HepG2 (cell line): Measurements from ENCODE around the gene TMEM170B. TPM values are rescaled to one million over a fixed set of nuclear protein-coding genes. Genes with fewer than 3 reads are reported as not detected.

Source experiments
- ATAC-seq: fragments of 200-7000 bp; cut with Tn5 transposase; 3 replicates; pipeline ENCODE4 v1.9.1; 2020; ENCODE audit warnings: mild to moderate bottlenecking, moderate library complexity
- BruUV-seq: library from RNA; stranded (reverse); fragments of 400-500 nt; replicated peaks from 2 replicates; lab custom pipeline; 2021; lab: Mats Ljungman, UMichigan
- CTCF ChIA-PET: fragments of 300-600 bp; formaldehyde crosslinking; extraction: SDS; loops from one replicate; lab custom pipeline; 2021; ENCODE audit warnings: low total read pairs, inconsistent platforms, low intra/inter-chr PET ratio; lab: Yijun Ruan, JAX
- POLR2A ChIA-PET: fragments of 350-600 bp; sonication (Branson Sonifier 250); formaldehyde crosslinking; loops from one replicate; lab custom pipeline; 2020; ENCODE audit warnings: antibody characterized with exemption, inconsistent platforms; lab: Yijun Ruan, JAX
- DNase-seq: peaks from one replicate; pipeline ENCODE4 v3.0.0-alpha.2; 2015; ENCODE audit warnings: low spot score
- FAIRE-seq: peaks from 3 replicates; lab custom pipeline; 2011; peaks lifted over from hg19 to GRCh38; lab: Jason Lieb, UNC
- H2AFZ ChIP-seq: one replicate; pipeline ENCODE4 v1.6.1; 2011; ENCODE audit warnings: low read length, inconsistent platforms
- H3K27ac ChIP-seq: fragments of 300-600 bp; 3 replicates; pipeline ENCODE4 v1.8.0; 2011; ENCODE audit warnings: mixed run types, mild to moderate bottlenecking, mixed read lengths, low read length, inconsistent platforms; ENCODE audit not compliant: insufficient read depth; ENCODE audit errors: extremely low read length
- H3K27me3 ChIP-seq, 2 experiments: fragments of 200-600 bp in 1 of 2; 2 replicates in 1 of 2; 3 replicates in 1 of 2; pipeline versions ENCODE4 v1.6.0 to v1.8.0; 2011; ENCODE audit warnings: low read length in 2 of 2, mild to moderate bottlenecking in 2 of 2, moderate library complexity in 2 of 2, inconsistent platforms in 1 of 2; ENCODE audit not compliant: insufficient read depth in 2 of 2, control insufficient read depth in 1 of 2
- H3K36me3 ChIP-seq, 2 experiments: fragments of 200-600 bp in 1 of 2; replicated peaks in 1 of 2; 2 replicates in 1 of 2; 3 replicates in 1 of 2; pipeline versions ENCODE4 v1.5.1 to v1.8.0; 2011; ENCODE audit warnings: low read length in 2 of 2, inconsistent platforms in 1 of 2; ENCODE audit not compliant: insufficient read depth in 2 of 2, control insufficient read depth in 1 of 2
- H3K4me1 ChIP-seq: 2 replicates; pipeline ENCODE4 v1.5.1; 2012; ENCODE audit warnings: low read length, inconsistent platforms; ENCODE audit not compliant: insufficient read depth
- H3K4me2 ChIP-seq: 2 replicates; pipeline ENCODE4 v1.6.0; 2011; ENCODE audit warnings: low read depth, low read length, inconsistent platforms
- H3K4me3 ChIP-seq, 3 experiments: fragments of 200-600 bp in 1 of 3; sonication (generic), shearing (Covaris generic) in 1 of 3; replicated peaks in 1 of 3; 2 replicates each; pipeline ENCODE4 v1.5.1; 2011 to 2016; ENCODE audit warnings: low read length in 3 of 3, inconsistent platforms in 2 of 3, low read depth in 2 of 3, mild to moderate bottlenecking in 2 of 3, control low read depth in 1 of 3, mixed read lengths in 1 of 3; ENCODE audit not compliant: insufficient read depth in 1 of 3
- H3K79me2 ChIP-seq: one replicate; pipeline ENCODE4 v1.6.1; 2011; ENCODE audit warnings: low read length, inconsistent platforms; ENCODE audit not compliant: insufficient read depth
- H3K9ac ChIP-seq: 2 replicates; pipeline ENCODE4 v1.6.0; 2011; ENCODE audit warnings: mild to moderate bottlenecking, low read depth, low read length, inconsistent platforms; ENCODE audit not compliant: insufficient read depth
- H3K9me3 ChIP-seq: 2 replicates; pipeline ENCODE4 v1.5.1; 2012; ENCODE audit warnings: mild to moderate bottlenecking, low read length
- H4K20me1 ChIP-seq: 2 replicates; pipeline ENCODE4 v1.6.0; 2011; ENCODE audit warnings: inconsistent platforms, mild to moderate bottlenecking, low read length, moderate library complexity; ENCODE audit not compliant: insufficient read depth
- ARNTL ChIP-seq: sonication (generic); formaldehyde crosslinking; IDR thresholded peaks from 2 replicates; pipeline ENCODE4 v1.4.0; 2020; ENCODE audit warnings: mild to moderate bottlenecking, missing genetic modification reagents
- MBNL3 ChIP-seq: fragments of 250-450 bp; sonication (Bioruptor Pico); conservative IDR thresholded peaks from 2 replicates; pipeline ENCODE4 v1.8.0; 2022; ENCODE audit warnings: mild to moderate bottlenecking, inconsistent platforms
- MLLT10 ChIP-seq: sonication (generic); formaldehyde crosslinking; IDR thresholded peaks from 2 replicates; pipeline ENCODE4 v1.4.0; 2020; ENCODE audit warnings: missing genetic modification reagents
- MXD3 ChIP-seq: IDR thresholded peaks from 2 replicates; pipeline ENCODE4 v1.6.1; 2016; ENCODE audit warnings: mild to moderate bottlenecking, missing biosample characterization, missing genetic modification reagents
- SPEN ChIP-seq: sonication (generic); formaldehyde crosslinking; IDR thresholded peaks from 2 replicates; pipeline ENCODE4 v1.5.1; 2020; ENCODE audit warnings: low read depth, mild to moderate bottlenecking, missing genetic modification reagents
- ZNF20 ChIP-seq: sonication (generic); formaldehyde crosslinking; IDR thresholded peaks from 2 replicates; pipeline ENCODE4 v1.4.0; 2020; ENCODE audit warnings: mild to moderate bottlenecking, moderate library complexity, missing genetic modification reagents
- ZNF207 ChIP-seq: fragments of 450-650 bp; IDR thresholded peaks from 2 replicates; pipeline ENCODE4 v1.6.1; 2016; ENCODE audit warnings: antibody characterized with exemption, borderline replicate concordance
- ZNF280B ChIP-seq: sonication (generic); formaldehyde crosslinking; IDR thresholded peaks from 2 replicates; pipeline ENCODE4 v1.5.0; 2020; ENCODE audit warnings: missing genetic modification reagents, mild to moderate bottlenecking, borderline replicate concordance
- ZNF431 ChIP-seq: sonication (generic); formaldehyde crosslinking; IDR thresholded peaks from 2 replicates; pipeline ENCODE4 v1.9.0; 2022; ENCODE audit warnings: missing genetic modification reagents, low read depth, mild to moderate bottlenecking, borderline replicate concordance
- ZNF580 ChIP-seq: IDR thresholded peaks from 2 replicates; pipeline ENCODE4 v1.6.1; 2016; ENCODE audit warnings: low read depth, borderline replicate concordance
- WGBS: methylation state at CpG from one replicate; pipeline ENCODE4 v1.1.6; 2017; ENCODE audit warnings: low lambda C conversion rate; 5-methylcytosine and 5-hydroxymethylcytosine counted together
- in situ Hi-C: cut with HindIII; loops from 2 replicates; pipeline ENCODE4 v1.10.0; 2017; ENCODE audit warnings: low pct_unique_long_range_greater_than_20kb; ENCODE audit not compliant: extremely low pct_ligation_motif_present
- intact Hi-C: fragments of 100-400 bp; cut with micrococcal nuclease; formaldehyde crosslinking; loops from one replicate; pipeline ENCODE4 v1.10.0; 2022; ENCODE audit not compliant: unreplicated experiment
- polyA plus RNA-seq, 8 experiments: library from polyadenylated mRNA; depleted of rRNA in 3 of 8; stranded (reverse) in 7 of 8; unstranded in 1 of 8; fragments of >200 nt; fragmentation: Illumina TruSeq in 4 of 8; extraction: Trizol in 4 of 8; gene quantifications; 2 replicates each; pipeline versions ENCODE4 v1.2.1 to v1.2.3, GENCODE V29; 2011 to 2016; ENCODE audit warnings: low read depth in 4 of 8, missing spikeins in 1 of 8, mixed read lengths in 1 of 8; ENCODE audit not compliant: insufficient read depth in 1 of 8
- total RNA-seq, 5 experiments: library from RNA; depleted of rRNA; stranded (reverse); fragments of >200 nt; fragmentation: Illumina TruSeq; extraction: Trizol; gene quantifications; 2 replicates each; pipeline ENCODE4 v1.2.3, GENCODE V29; 2016; ENCODE audit warnings: low read depth in 1 of 5

TMEM170B gene
- total and polyA plus RNA-seq, 2 of the 13 experiments (the other 11 are each of a cell fraction or from before 2014, with no cell fraction given) = 3.3 to 9.4 TPM

- Histone ChIP-seq H3K4me2 (no peak overlapping the region), H3K9ac (no peak overlapping the region), H3K4me3 (no peak overlapping the region), H3K9me3 (no peaks in the 10 kb centered on the region), H3K27me3 (peaks cover 0 to 18% of the 10 kb centered on the region in 2 experiments; a peak in 2 of 5 replicates), H3K36me3 (no peaks in the 10 kb centered on the region)
- 35% methylated on average over 8 of the region's 8 CpGs for WGBS
- POLR2A ChIA-PET = no interaction called here
- ATAC-seq (no peak), DNase-seq (no peak)
- CTCF ChIA-PET = no interaction called here
- no peak for TF ChIP-seq MLLT10
- TF ChIP-seq, all 625 proteins: peak for 0
- Histone ChIP-seq H3K4me1 (no peaks in the 10 kb centered on the region), H4K20me1 (no peaks in the 10 kb centered on the region), H3K27ac (no peak overlapping the region), H3K79me2 (no peaks in the 10 kb centered on the region), H2AFZ (no peak overlapping the region)
- FAIRE-seq = no peak
- intact Hi-C loops (no loop called here), in situ Hi-C loops (no loop called here)
- no TSS peak for BruUV-seq
Observed at GRCh38 chr6:11625302-11625701, 87.8 kb downstream of the TMEM170B start.

- no peak overlapping the region for H3K4me3 ChIP-seq
- intact Hi-C loops = no loop called here
- no peak overlapping the region for H3K27ac ChIP-seq
- POLR2A ChIA-PET = no interaction called here
- no peaks in the 10 kb centered on the region for H3K79me2 ChIP-seq
- in situ Hi-C loops = no loop called here
- FAIRE-seq (no peak), DNase-seq (no peak), ATAC-seq (no peak)
- H3K4me1 ChIP-seq = no peaks in the 10 kb centered on the region
- no TSS peak for BruUV-seq
- peaks cover 0 to 20% of the 10 kb centered on the region in 2 experiments; a peak in 2 of 5 replicates for H3K27me3 ChIP-seq
- 28% methylated on average over 8 of the region's 8 CpGs for WGBS
- H3K36me3 ChIP-seq = no peaks in the 10 kb centered on the region
- H3K9me3 ChIP-seq = no peaks in the 10 kb centered on the region
- no peaks in the 10 kb centered on the region for H4K20me1 ChIP-seq
- no peak overlapping the region for H3K9ac ChIP-seq
- CTCF ChIA-PET = no interaction called here
- no peak for TF ChIP-seq MBNL3 (CRISPR knock-in tag)
- TF ChIP-seq ZNF431 (CRISPR knock-in tag) = no peak
- no peak for TF ChIP-seq MXD3 (CRISPR knock-in tag)
- TF ChIP-seq ARNTL = no peak
- TF ChIP-seq SPEN (CRISPR knock-in tag) = no peak
- TF ChIP-seq ZNF280B (CRISPR knock-in tag) = no peak
- TF ChIP-seq ZNF20 = no peak
- TF ChIP-seq ZNF207 = no peak
- no peak for TF ChIP-seq ZNF580
- H2AFZ ChIP-seq = no peak overlapping the region
- no peak overlapping the region for H3K4me2 ChIP-seq
Observed at GRCh38 chr6:11626356-11626755, 88.8 kb downstream of the TMEM170B start.
